Osteoblast (primary cell): ENCODE data around the gene FNBP1. TPM values are rescaled to one million over a fixed set of nuclear protein-coding genes. Genes with fewer than 3 reads are reported as not detected.

Experiments
- DNase-seq: peaks from one replicate; pipeline ENCODE4 v3.0.0; 2011; ENCODE audit warnings: low spot score, mixed read lengths; ENCODE audit not compliant: insufficient read length; ENCODE audit errors: missing footprints
- H2AFZ ChIP-seq: 2 replicates; pipeline ENCODE4 v1.6.0; 2011; ENCODE audit warnings: mild to moderate bottlenecking, low read length
- H3K27ac ChIP-seq: 2 replicates; pipeline ENCODE4 v1.5.1; 2011; ENCODE audit warnings: mild to moderate bottlenecking, low read depth, low read length, moderate library complexity
- H3K27me3 ChIP-seq: 2 replicates; pipeline ENCODE4 v1.6.0; 2012; ENCODE audit warnings: mild to moderate bottlenecking, control low read depth, inconsistent platforms, low read length, moderate library complexity; ENCODE audit not compliant: insufficient read depth
- H3K36me3 ChIP-seq: 2 replicates; pipeline ENCODE4 v1.5.1; 2011; ENCODE audit warnings: mild to moderate bottlenecking, low read length, control low read depth, moderate library complexity; ENCODE audit not compliant: insufficient read depth
- H3K4me1 ChIP-seq: 2 replicates; pipeline ENCODE4 v1.5.1; 2011; ENCODE audit warnings: mild to moderate bottlenecking, low read length, control low read depth, moderate library complexity; ENCODE audit not compliant: insufficient read depth
- H3K4me2 ChIP-seq: 2 replicates; pipeline ENCODE4 v1.6.0; 2011; ENCODE audit warnings: mild to moderate bottlenecking, low read length; ENCODE audit not compliant: insufficient read depth
- H3K4me3 ChIP-seq: fragments of 200-600 bp; sonication (generic); 3 replicates; pipeline ENCODE4 v1.5.1; 2012; ENCODE audit warnings: mild to moderate bottlenecking, low read length, inconsistent platforms; ENCODE audit not compliant: insufficient read depth
- H3K79me2 ChIP-seq: 2 replicates; pipeline ENCODE4 v1.6.0; 2012; ENCODE audit warnings: mild to moderate bottlenecking, low read length, control low read depth, inconsistent platforms; ENCODE audit not compliant: insufficient read depth
- H3K9me3 ChIP-seq: 2 replicates; pipeline ENCODE4 v1.5.1; 2011; ENCODE audit warnings: low read depth, low read length, control low read depth
- H4K20me1 ChIP-seq: 2 replicates; pipeline ENCODE4 v1.6.0; 2012; ENCODE audit warnings: mild to moderate bottlenecking, low read length, control low read depth; ENCODE audit not compliant: insufficient read depth
- CTCF ChIP-seq: IDR thresholded peaks from 2 replicates; pipeline ENCODE4 v1.5.1; 2011; ENCODE audit warnings: mild to moderate bottlenecking, low read depth, low read length, moderate library complexity; ENCODE audit errors: extremely low read depth
- total RNA-seq: library from RNA; depleted of rRNA; stranded (reverse); fragments of >200 nt; gene quantifications from 2 replicates; pipeline ENCODE4 v1.2.3, GENCODE V29; 2012

FNBP1 gene
- total RNA-seq, 1 donor, result 31.8 TPM

- H3K36me3 ChIP-seq, result peaks cover 55% of the 10 kb centered on the region
- no peaks in the 10 kb centered on the region for H3K4me1 ChIP-seq
- no peaks in the 10 kb centered on the region for H3K27me3 ChIP-seq
- H3K27ac ChIP-seq, result no peak overlapping the region
- no peak overlapping the region for H3K4me3 ChIP-seq
- no peak overlapping the region for H2AFZ ChIP-seq
- H3K9me3 ChIP-seq, result no peaks in the 10 kb centered on the region
- peaks cover 3% of the 10 kb centered on the region for H3K79me2 ChIP-seq
- H4K20me1 ChIP-seq, result peaks cover 7% of the 10 kb centered on the region
- no peak overlapping the region for H3K4me2 ChIP-seq
- no peak for TF ChIP-seq CTCF
- DNase-seq, result no peak
Measured at GRCh38 chr9:130084337-130084736, 41.3 kb upstream of the FNBP1 start.

- peak; percentile 51 for DNase-seq
- no peak overlapping the region for H2AFZ ChIP-seq
- H3K4me2 ChIP-seq, result no peak overlapping the region
- H3K79me2 ChIP-seq, result peaks cover 30% of the 10 kb centered on the region
- no peaks in the 10 kb centered on the region for H3K27me3 ChIP-seq
- H3K27ac ChIP-seq, result no peak overlapping the region
- H3K4me3 ChIP-seq, result no peak overlapping the region
- peaks cover 1% of the 10 kb centered on the region for H3K4me1 ChIP-seq
- TF ChIP-seq CTCF, result no peak
- H3K36me3 ChIP-seq, result peaks cover 48% of the 10 kb centered on the region
- H4K20me1 ChIP-seq, result peaks cover 21% of the 10 kb centered on the region
- no peaks in the 10 kb centered on the region for H3K9me3 ChIP-seq
Measured at GRCh38 chr9:130078547-130078946, 35.6 kb upstream of the FNBP1 start.

GRCh38 chr9:130073373-130073772 lies 30.4 kb upstream of the FNBP1 start:
- peak overlapping the region; percentile 71 for H3K4me2 ChIP-seq
- peak overlapping the region; percentile 67 for H3K27ac ChIP-seq
- H4K20me1 ChIP-seq, result peaks cover 34% of the 10 kb centered on the region
- peak; percentile 62 for DNase-seq
- no peak for TF ChIP-seq CTCF
- peaks cover 14% of the 10 kb centered on the region for H3K4me1 ChIP-seq
- H3K79me2 ChIP-seq, result peaks cover 70% of the 10 kb centered on the region
- no peaks in the 10 kb centered on the region for H3K27me3 ChIP-seq
- H3K9me3 ChIP-seq, result no peaks in the 10 kb centered on the region
- peaks cover 21% of the 10 kb centered on the region for H3K36me3 ChIP-seq
- peak overlapping the region; percentile 2 for H3K4me3 ChIP-seq
- H2AFZ ChIP-seq, result no peak overlapping the region

- H3K79me2 ChIP-seq, result peaks cover 77% of the 10 kb centered on the region
- peak overlapping the region; percentile 67 for H3K27ac ChIP-seq
- H3K9me3 ChIP-seq, result no peaks in the 10 kb centered on the region
- peaks cover 14% of the 10 kb centered on the region for H3K4me1 ChIP-seq
- no peak overlapping the region for H2AFZ ChIP-seq
- peaks cover 37% of the 10 kb centered on the region for H4K20me1 ChIP-seq
- DNase-seq, result peak; percentile 83
- peak overlapping the region; percentile 71 for H3K4me2 ChIP-seq
- no peak overlapping the region for H3K4me3 ChIP-seq
- H3K27me3 ChIP-seq, result no peaks in the 10 kb centered on the region
- no peak for TF ChIP-seq CTCF
- H3K36me3 ChIP-seq, result peaks cover 16% of the 10 kb centered on the region
Measured at GRCh38 chr9:130072515-130073235, 29.7 kb upstream of the FNBP1 start.
